ENCODE measurements around the gene REC114. TPM values are rescaled to one million over a fixed set of nuclear protein-coding genes. Genes with fewer than 3 reads are reported as not detected.

The REC114 gene
- total RNA-seq, 1 experiment from 2014 or later: not detected

GRCh38 chr15:73607405-73607804, 164.4 kb downstream of the REC114 start:
- ChIA-PET POLR2A (interaction anchor here (1.2 kb wide), 1 partner anchor 26 kb away, joined by 7 read pairs; the partner anchor contains the start of gene NPTN), CTCF (interaction anchor here (1.4 to 4.3 kb wide), 2 partner anchors 29 to 334 kb away, joined by 3 to 19 read pairs; no protein-coding TSS in a partner anchor), RAD21 (ENCODE audit: low non-redundant PET in 1 of 2, low total read pairs in 2 of 2, uncharacterized antibody in 2 of 2, unreplicated experiment in 2 of 2) (interaction anchor here in 1 of 2 experiments (0.6 kb wide), 1 partner anchor 211 kb away, joined by 6 read pairs; no protein-coding TSS in a partner anchor)
- no peak for TF ChIP-seq CTCF (IDR thresholded peaks at IDR 0.05 in 2 of 3, conservative IDR thresholded peaks at IDR 0.05 in 1 of 3; ENCODE audit: borderline replicate concordance in 1 of 3, insufficient read depth in 1 of 3, low read depth in 2 of 3, low read length in 2 of 3)
- no peak for TF ChIP-seq POLR2AphosphoS5 (IDR thresholded peaks at IDR 0.05; ENCODE audit: low read depth, low read length)
- no peak for TF ChIP-seq ATF3 (IDR thresholded peaks at IDR 0.05)
- TF ChIP-seq POLR2A (IDR thresholded peaks at IDR 0.05; ENCODE audit: borderline replicate concordance, extremely low read depth, insufficient read depth, insufficient read length): no peak
- TF ChIP-seq JUND (IDR thresholded peaks at IDR 0.05): no peak
- no peak for TF ChIP-seq TCF7L2 (IDR thresholded peaks at IDR 0.05; ENCODE audit: borderline replicate concordance, extremely low read depth, insufficient read depth, insufficient read length)
- no peak for TF ChIP-seq EGR1 (IDR thresholded peaks at IDR 0.05; ENCODE audit: low read depth)
- no peak for TF ChIP-seq CBX3 (IDR thresholded peaks at IDR 0.05; ENCODE audit: low read depth)
- no peak for TF ChIP-seq ZNF274 (IDR thresholded peaks at IDR 0.05; ENCODE audit: low read depth, low read length)
- TF ChIP-seq REST (IDR thresholded peaks at IDR 0.05; ENCODE audit: low read depth): no peak
- no peak for TF ChIP-seq CEBPB (IDR thresholded peaks at IDR 0.05; ENCODE audit: low read depth)
- no peak for TF ChIP-seq RAD21 (IDR thresholded peaks at IDR 0.05; ENCODE audit: low read depth)
- TF ChIP-seq YY1 (IDR thresholded peaks at IDR 0.05; ENCODE audit: extremely low read depth, insufficient replicate concordance, low read depth, low read length): no peak
- TF ChIP-seq SRF (IDR thresholded peaks at IDR 0.05; ENCODE audit: low read depth): no peak
- TF ChIP-seq ZBTB33 (IDR thresholded peaks at IDR 0.05; ENCODE audit: extremely low read depth, insufficient replicate concordance, low read length): no peak
- Histone ChIP-seq H2AFZ (ENCODE audit: low read depth, low read length, poor library complexity, severe bottlenecking) (no peak overlapping the region), H3K9ac (ENCODE audit: low read length) (no peak overlapping the region), H3K4me3 (replicated peaks in 1 of 2; ENCODE audit: low read depth in 1 of 2, low read length in 2 of 2) (no peak overlapping the region), H3K9me3 (ENCODE audit: control insufficient read depth in 1 of 2, insufficient read depth in 1 of 2, low read depth in 1 of 2, low read length in 2 of 2) (no peaks in the 10 kb centered on the region), H3K4me1 (ENCODE audit: control insufficient read depth in 1 of 2, insufficient read depth in 2 of 2, low read length in 2 of 2) (peaks cover 0 to 5% of the 10 kb centered on the region in 2 experiments; a peak in 2 of 4 replicates), H3K27ac (ENCODE audit: low read depth, low read length) (no peak overlapping the region), H3K27me3 (ENCODE audit: insufficient read depth, low read length) (no peaks in the 10 kb centered on the region), H3K79me2 (ENCODE audit: insufficient read depth, low read length) (peaks cover 95% of the 10 kb centered on the region), H3K36me3 (ENCODE audit: control insufficient read depth in 1 of 2, insufficient read depth in 2 of 2, low read length in 2 of 2) (no peaks in the 10 kb centered on the region), H3K9me2 (ENCODE audit: insufficient read depth) (no peaks in the 10 kb centered on the region), H4K20me1 (ENCODE audit: insufficient read depth) (no peaks in the 10 kb centered on the region), H3K4me2 (ENCODE audit: low read length) (no peak overlapping the region)
- intact Hi-C loops (cut with micrococcal nuclease): no loop called here
- ATAC-seq (no peak), DNase-seq (ENCODE audit: low read depth, low spot score) (no peak)
- BruUV-seq (replicated peaks): no TSS peak
